Liver (tissue), 3 donors: ENCODE data around the gene PHLDB2.

Experiments
- HNF4A ChIP-seq, 2 donors: conservative IDR thresholded peaks; 2 replicates each; pipeline ENCODE4 v1.6.1; 2016; ENCODE audit warnings: antibody characterized with exemption in 2 of 2, mild to moderate bottlenecking in 2 of 2
- HNF4G ChIP-seq: IDR thresholded peaks from 2 replicates; pipeline ENCODE4 v1.6.1; 2016; ENCODE audit warnings: antibody characterized with exemption
- JUND ChIP-seq, 2 donors: IDR thresholded peaks; 2 replicates each; pipeline ENCODE4 v1.6.1; 2016; ENCODE audit warnings: antibody characterized with exemption in 2 of 2
- SP1 ChIP-seq: IDR thresholded peaks from 2 replicates; pipeline ENCODE4 v1.6.1; 2018; ENCODE audit warnings: antibody characterized with exemption, mild to moderate bottlenecking
- TAF1 ChIP-seq: conservative IDR thresholded peaks from 2 replicates; pipeline ENCODE4 v1.6.1; 2016; ENCODE audit warnings: antibody characterized with exemption, mild to moderate bottlenecking
- ZBTB33 ChIP-seq: IDR thresholded peaks from 2 replicates; pipeline ENCODE4 v1.6.1; 2016; ENCODE audit warnings: antibody characterized with exemption
- TF ChIP-seq, protein P1 (sequence below): fragments of 150-350 bp; IDR thresholded peaks from 2 replicates; pipeline ENCODE4 v1.5.1; 2017; ENCODE audit warnings: improper control_type of control experiment, low read depth, low read length; ENCODE audit not compliant: missing input control
- TF ChIP-seq, protein P2 (sequence below): IDR thresholded peaks from 2 replicates; pipeline ENCODE4 v1.6.1; 2016; ENCODE audit warnings: antibody characterized with exemption
- donor health status: healthy.
- donor health status: healthy.

DNA sequence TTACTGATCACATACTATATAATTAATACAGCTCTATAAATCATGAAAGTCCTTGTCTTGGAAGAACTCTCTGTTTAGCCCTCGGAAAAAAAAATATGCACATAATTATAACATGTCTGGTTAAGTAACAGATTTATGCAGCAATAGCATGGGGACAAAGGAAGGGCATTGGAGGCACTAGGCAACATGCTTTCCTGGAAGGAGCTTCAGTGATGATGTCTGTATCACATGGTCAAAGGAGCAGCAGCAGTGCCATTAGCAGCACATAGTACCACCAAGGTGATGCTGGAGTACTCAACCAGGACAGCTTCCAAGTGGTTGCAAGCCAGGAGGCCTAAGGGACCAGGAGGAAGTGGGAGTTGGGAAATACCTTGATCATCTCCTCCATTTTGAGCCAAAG, 36.3 kb upstream of the PHLDB2 start:
- TF ChIP-seq HNF4G (no peak), JUND (IDR thresholded peaks at IDR 0.05) (no peak), HNF4A (conservative IDR thresholded peaks at IDR 0.05) (no peak), ZBTB33 (no peak), TAF1 (no peak), SP1 (no peak)
- TF ChIP-seq, protein P1, sequence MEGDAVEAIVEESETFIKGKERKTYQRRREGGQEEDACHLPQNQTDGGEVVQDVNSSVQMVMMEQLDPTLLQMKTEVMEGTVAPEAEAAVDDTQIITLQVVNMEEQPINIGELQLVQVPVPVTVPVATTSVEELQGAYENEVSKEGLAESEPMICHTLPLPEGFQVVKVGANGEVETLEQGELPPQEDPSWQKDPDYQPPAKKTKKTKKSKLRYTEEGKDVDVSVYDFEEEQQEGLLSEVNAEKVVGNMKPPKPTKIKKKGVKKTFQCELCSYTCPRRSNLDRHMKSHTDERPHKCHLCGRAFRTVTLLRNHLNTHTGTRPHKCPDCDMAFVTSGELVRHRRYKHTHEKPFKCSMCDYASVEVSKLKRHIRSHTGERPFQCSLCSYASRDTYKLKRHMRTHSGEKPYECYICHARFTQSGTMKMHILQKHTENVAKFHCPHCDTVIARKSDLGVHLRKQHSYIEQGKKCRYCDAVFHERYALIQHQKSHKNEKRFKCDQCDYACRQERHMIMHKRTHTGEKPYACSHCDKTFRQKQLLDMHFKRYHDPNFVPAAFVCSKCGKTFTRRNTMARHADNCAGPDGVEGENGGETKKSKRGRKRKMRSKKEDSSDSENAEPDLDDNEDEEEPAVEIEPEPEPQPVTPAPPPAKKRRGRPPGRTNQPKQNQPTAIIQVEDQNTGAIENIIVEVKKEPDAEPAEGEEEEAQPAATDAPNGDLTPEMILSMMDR: no peak
- TF ChIP-seq, protein P2, sequence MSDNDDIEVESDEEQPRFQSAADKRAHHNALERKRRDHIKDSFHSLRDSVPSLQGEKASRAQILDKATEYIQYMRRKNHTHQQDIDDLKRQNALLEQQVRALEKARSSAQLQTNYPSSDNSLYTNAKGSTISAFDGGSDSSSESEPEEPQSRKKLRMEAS: no peak
